ENCODE results near the gene PPP1R9B. TPM values are rescaled to one million over a fixed set of nuclear protein-coding genes. Genes with fewer than 3 reads are reported as not detected.

The PPP1R9B gene
- total RNA-seq, 4 donors from 2014 or later, result 16.6 to 38.0 (median 25.6) TPM

DNA sequence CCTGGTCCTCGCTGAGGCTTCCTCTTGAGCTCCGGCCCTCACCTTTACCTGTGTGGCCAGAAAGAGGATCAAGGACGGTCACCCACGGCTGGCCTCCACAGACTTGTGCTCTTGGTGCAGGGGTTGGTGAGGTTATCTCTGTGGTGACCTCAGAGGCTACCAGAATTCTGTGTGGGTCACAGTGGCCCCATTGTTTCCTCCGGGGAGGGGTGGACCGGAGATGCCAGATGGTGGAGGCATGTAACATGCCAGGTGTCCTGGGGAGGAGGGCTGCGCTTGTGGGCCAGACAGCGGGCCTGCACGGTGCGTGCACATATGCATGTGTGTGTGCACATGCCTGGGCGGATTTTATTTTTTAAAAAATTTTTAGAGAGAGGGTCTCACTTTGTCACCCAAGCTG is 21.7 kb upstream of the PPP1R9B start:
- no peak for DNase-seq (ENCODE audit: low spot score)
- TF ChIP-seq, protein P1, sequence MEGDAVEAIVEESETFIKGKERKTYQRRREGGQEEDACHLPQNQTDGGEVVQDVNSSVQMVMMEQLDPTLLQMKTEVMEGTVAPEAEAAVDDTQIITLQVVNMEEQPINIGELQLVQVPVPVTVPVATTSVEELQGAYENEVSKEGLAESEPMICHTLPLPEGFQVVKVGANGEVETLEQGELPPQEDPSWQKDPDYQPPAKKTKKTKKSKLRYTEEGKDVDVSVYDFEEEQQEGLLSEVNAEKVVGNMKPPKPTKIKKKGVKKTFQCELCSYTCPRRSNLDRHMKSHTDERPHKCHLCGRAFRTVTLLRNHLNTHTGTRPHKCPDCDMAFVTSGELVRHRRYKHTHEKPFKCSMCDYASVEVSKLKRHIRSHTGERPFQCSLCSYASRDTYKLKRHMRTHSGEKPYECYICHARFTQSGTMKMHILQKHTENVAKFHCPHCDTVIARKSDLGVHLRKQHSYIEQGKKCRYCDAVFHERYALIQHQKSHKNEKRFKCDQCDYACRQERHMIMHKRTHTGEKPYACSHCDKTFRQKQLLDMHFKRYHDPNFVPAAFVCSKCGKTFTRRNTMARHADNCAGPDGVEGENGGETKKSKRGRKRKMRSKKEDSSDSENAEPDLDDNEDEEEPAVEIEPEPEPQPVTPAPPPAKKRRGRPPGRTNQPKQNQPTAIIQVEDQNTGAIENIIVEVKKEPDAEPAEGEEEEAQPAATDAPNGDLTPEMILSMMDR (IDR thresholded peaks at IDR 0.05), result no peak
- no peak for ATAC-seq (ENCODE audit: low FRiP score)

DNA sequence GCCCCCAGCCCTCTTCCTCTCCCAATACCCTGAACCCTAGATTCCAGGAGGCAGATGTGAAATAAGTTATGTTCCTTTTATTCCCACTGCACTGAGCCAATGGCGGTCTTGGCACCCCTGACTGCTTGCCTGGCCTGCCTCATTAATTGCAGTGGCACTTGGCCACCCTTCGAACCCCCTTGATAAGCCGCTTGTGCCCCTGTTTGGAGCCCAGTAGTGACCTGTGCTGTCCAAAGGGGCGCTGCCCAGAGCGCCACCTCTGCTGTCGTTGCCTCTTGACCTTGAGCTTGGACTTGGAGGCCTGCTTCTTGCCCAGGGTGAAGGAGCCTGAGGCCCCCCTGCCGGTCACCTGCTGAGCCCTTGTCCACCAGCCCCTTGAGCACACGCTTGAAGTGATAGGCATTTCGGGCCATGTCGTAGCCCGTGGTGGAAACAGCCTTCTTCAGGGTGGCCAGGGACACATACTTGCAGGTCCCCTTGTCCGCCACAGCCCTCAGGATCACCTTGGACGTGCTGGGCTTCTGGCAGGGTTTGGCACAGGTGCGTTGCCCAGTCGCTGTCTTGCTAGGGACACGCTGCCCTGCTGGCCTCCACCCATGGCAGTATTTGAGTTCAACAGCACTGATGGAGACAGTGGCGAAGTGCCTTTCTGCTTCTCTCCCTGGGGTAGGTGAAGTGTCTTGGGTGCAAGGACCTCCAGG is 21.0 kb upstream of the PPP1R9B start:
- DNase-seq (ENCODE audit: low spot score) (no peak), ATAC-seq (ENCODE audit: low FRiP score) (no peak)
- TF ChIP-seq, protein P1 (IDR thresholded peaks at IDR 0.05), result no peak

DNA sequence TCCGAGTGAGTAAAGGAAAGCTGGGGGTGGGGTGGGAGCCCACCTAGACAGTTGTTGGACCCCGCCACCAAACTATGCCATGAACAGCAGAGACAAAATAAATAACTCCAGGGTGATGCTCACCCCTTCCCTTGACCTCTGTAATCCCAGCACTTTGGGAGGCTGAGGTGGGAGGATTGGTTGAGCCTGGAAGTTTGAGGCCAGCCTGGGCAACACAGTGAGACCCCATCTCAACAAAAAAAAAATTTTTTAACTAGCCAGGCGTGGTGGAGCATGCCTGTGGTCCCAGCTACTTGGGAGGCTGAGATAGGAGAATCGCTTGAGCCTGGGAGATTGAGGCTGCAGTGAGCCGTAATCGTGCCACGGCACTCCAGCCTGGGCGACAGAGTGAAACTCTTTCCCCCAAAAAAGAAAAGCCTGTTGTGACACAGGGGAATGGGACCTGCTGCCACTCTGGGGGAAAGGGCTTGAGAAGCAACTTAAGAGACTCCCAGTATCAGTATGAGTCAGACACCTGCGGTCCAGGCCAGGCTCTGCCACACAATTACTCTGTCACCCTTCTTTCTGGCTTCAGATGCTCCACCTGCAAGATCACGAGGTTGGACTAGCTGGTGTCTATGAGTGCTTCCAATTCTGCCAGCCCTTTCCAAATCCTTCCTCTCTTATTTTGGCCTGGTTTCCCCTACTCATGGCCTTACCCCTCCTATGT is 20.3 kb upstream of the PPP1R9B start:
- no peak for DNase-seq (ENCODE audit: low spot score)
- no peak for ATAC-seq (ENCODE audit: low FRiP score)
- TF ChIP-seq, protein P1 (IDR thresholded peaks at IDR 0.05), result no peak

DNA sequence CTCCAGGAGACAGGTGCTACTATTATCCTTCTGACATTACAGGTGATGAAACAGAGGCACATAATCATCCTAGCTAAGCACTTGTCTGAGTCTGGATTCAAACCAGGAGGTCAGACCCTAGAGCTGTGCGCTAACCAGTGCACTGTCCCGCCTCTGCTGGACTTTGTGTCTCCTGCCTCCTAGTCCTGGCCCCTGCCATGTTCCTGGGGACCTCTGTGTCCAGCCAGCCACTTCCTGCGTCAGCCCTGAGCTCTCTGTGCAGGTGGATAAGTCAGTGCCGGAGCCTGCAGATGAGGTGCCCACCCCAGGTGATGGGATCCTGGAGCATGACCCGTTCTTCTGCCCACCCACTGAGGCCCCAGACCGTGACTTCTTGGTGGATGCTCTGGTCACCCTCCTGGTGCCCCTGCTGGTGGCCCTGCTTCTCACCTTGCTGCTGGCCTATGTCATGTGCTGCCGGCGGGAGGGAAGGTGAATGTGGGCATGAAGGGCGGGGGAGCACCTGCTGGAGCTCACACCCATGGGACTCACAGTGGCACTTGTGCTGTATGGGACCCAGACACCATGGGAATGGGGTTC is 19.5 kb upstream of the PPP1R9B start:
- DNase-seq (ENCODE audit: low spot score) (no peak), ATAC-seq (ENCODE audit: low FRiP score) (no peak)

DNA sequence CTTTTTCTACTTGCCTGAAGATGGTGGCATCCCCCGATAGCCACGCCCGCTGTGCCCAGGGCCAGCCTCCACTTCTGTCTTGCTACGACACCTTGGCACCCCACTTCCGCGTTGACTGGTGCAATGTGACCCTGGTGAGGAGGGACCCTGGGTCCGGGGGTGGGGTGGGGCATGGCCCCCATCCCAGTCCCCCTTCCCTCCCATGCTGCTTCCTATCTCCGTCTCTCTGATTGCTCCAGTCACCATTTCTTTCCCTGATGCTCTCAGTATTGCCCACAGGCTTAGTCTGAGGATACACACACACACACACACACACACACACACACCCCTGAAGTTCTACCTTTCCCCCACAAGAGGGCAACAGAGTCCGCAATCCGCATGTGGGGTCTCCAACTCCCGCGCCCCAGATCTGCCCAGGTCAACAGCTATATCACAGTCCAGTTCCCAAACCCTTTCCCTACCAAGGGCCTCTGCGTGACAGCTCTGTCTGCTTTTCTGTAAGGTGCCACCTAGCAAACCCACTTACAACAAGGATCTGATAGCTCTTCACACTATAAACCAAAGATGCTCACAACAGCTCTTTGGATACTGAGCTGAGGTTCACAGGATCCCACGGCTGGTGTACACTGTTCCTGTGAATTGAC is 18.8 kb upstream of the PPP1R9B start:
- TF ChIP-seq, protein P1 (IDR thresholded peaks at IDR 0.05), result peak in 2 of 3 donors; percentile 59 to 63
- no peak for DNase-seq (ENCODE audit: low spot score)
- ATAC-seq (ENCODE audit: low FRiP score), result peak; percentile 67

More for the DNA sequence above, 19.5 kb upstream of the PPP1R9B start:
- TF ChIP-seq, protein P1 (IDR thresholded peaks at IDR 0.05), result no peak

DNA sequence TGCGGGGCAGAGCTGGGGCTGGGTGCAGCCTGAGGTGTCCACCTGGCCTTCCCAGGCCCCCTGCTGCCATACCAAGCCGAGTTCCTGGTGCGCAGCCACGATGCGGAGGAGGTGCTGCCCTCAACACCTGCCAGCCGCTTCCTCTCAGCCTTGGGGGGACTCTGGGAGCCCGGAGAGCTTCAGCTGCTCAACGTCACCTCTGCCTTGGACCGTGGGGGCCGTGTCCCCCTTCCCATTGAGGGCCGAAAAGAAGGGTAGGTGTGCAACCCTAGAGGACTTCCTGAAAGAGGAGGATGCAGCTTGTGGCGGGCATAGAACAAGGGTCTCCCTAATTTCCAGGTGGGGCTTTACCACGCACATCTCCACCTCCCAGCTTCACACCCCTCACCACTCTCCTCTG is 17.8 kb upstream of the PPP1R9B start:
- TF ChIP-seq, protein P1 (IDR thresholded peaks at IDR 0.05), result no peak
- DNase-seq (ENCODE audit: low spot score), result no peak
- ATAC-seq (ENCODE audit: low FRiP score), result no peak
